Adrenal gland (tissue), 5 donors: ENCODE data around the gene MAS1L.

ENCODE experiments used
- CTCF ChIP-seq, 6 experiments: fragments of 450-650 bp in 4 of 6; fragments of 200-600 bp in 2 of 6; sonication (generic) in 1 of 6; IDR thresholded peaks; 1 replicate in 5 of 6; 2 replicates in 1 of 6; pipeline versions ENCODE4 v1.5.1 to v1.8.0; 2016 to 2021; ENCODE audit warnings: antibody characterized with exemption in 6 of 6, mild to moderate bottlenecking in 2 of 6, moderate library complexity in 1 of 6
- POLR2A ChIP-seq, 2 donors: fragments of 450-650 bp; IDR thresholded peaks; one replicate each; pipeline ENCODE4 v1.6.1; 2017; ENCODE audit warnings: antibody characterized with exemption in 2 of 2, mild to moderate bottlenecking in 2 of 2, moderate library complexity in 1 of 2
- donor health status: DM: no; HTN: no; CAD: no.

GRCh38 chr6:29517245-29517644 lies 29.5 kb upstream of the MAS1L start:
- TF ChIP-seq POLR2A (IDR thresholded peaks at IDR 0.05) (no peak), CTCF (IDR thresholded peaks at IDR 0.05) (no peak)
